ENCODE results near the gene CDYL2. TPM values are rescaled to one million over a fixed set of nuclear protein-coding genes. Genes with fewer than 3 reads are reported as not detected.

The CDYL2 gene
- total RNA-seq, 2 experiments from 2014 or later = 0.98 to 2.5 TPM

DNA sequence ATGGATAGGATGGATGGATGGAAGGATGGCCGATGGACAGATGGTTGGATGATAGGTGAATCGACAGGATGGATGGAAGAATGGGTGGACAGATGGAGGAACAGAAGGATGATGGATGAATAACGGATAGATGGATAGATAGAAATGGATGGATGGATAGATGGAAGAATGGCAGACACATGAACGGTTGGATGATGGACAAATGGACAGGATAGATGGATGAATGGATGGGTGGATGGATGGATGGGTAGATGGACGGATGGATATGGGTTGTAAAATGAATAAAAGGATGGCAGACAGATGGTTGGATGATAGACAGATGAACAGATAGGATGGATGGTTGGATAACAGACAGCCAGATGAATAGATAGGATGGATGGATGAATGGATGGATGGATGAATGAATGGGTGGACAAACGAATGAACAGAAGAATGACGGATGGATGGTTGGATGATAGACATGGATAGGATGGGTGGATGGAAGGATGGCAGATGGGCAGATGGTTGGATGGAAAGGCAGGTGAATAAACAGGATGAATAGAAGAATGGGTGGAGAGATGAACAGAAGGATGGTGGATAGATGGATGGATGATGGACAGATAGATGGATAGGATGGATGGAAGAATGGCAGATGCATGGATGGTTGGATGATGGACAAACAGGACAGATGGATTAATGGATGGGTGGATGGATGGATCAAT, 207.7 kb downstream of the CDYL2 start:
- H4K20me1 ChIP-seq (ENCODE audit: insufficient read depth, low read length) = no peaks in the 10 kb centered on the region
- TF ChIP-seq EZH2phosphoT487 (IDR thresholded peaks at IDR 0.05; ENCODE audit: borderline replicate concordance, low read depth, low read length) = no peak
- TF ChIP-seq, protein P1, sequence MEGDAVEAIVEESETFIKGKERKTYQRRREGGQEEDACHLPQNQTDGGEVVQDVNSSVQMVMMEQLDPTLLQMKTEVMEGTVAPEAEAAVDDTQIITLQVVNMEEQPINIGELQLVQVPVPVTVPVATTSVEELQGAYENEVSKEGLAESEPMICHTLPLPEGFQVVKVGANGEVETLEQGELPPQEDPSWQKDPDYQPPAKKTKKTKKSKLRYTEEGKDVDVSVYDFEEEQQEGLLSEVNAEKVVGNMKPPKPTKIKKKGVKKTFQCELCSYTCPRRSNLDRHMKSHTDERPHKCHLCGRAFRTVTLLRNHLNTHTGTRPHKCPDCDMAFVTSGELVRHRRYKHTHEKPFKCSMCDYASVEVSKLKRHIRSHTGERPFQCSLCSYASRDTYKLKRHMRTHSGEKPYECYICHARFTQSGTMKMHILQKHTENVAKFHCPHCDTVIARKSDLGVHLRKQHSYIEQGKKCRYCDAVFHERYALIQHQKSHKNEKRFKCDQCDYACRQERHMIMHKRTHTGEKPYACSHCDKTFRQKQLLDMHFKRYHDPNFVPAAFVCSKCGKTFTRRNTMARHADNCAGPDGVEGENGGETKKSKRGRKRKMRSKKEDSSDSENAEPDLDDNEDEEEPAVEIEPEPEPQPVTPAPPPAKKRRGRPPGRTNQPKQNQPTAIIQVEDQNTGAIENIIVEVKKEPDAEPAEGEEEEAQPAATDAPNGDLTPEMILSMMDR (conservative IDR thresholded peaks at IDR 0.05; ENCODE audit: low read length) = no peak
- H2AFZ ChIP-seq (ENCODE audit: low read length) = no peak overlapping the region
- ChIA-PET POLR2A (no interaction called here), CTCF (ENCODE audit: unreplicated experiment) (no interaction called here)
- H3K9me3 ChIP-seq (ENCODE audit: low read length) = no peaks in the 10 kb centered on the region
- no TSS peak for BruUV-seq (replicated peaks)
- H3K36me3 ChIP-seq (ENCODE audit: insufficient read depth, low read length) = no peaks in the 10 kb centered on the region
- no peak overlapping the region for H3K4me2 ChIP-seq (ENCODE audit: low read length)
- intact Hi-C loops (cut with micrococcal nuclease; ENCODE audit: unreplicated experiment) = no loop called here
- DNase-seq (ENCODE audit: low spot score) = no peak
- no peak overlapping the region for H3K4me3 ChIP-seq (ENCODE audit: low read depth, low read length, poor library complexity, severe bottlenecking)
- no peaks in the 10 kb centered on the region for H3K4me1 ChIP-seq (ENCODE audit: insufficient read depth, low read length, poor library complexity, severe bottlenecking)
- no peaks in the 10 kb centered on the region; the same call in 1 of the 2 replicates for H3K9me2 ChIP-seq (ENCODE audit: insufficient read depth, low read length)
- no peaks in the 10 kb centered on the region for H3K79me2 ChIP-seq (ENCODE audit: insufficient read depth, low read depth, low read length)
- H3K27ac ChIP-seq (ENCODE audit: low read depth, low read length, poor library complexity, severe bottlenecking) = no peak overlapping the region

- no peak overlapping the region for H3K4me2 ChIP-seq (ENCODE audit: low read length)
- no peaks in the 10 kb centered on the region for H3K9me3 ChIP-seq (ENCODE audit: low read length)
- POLR2A ChIA-PET = no interaction called here
- intact Hi-C loops (cut with micrococcal nuclease; ENCODE audit: unreplicated experiment) = no loop called here
- no peak overlapping the region for H2AFZ ChIP-seq (ENCODE audit: low read length)
- H4K20me1 ChIP-seq (ENCODE audit: insufficient read depth, low read length) = no peaks in the 10 kb centered on the region
- TF ChIP-seq EZH2phosphoT487 (IDR thresholded peaks at IDR 0.05; ENCODE audit: borderline replicate concordance, low read depth, low read length) = no peak
- TF ChIP-seq, protein P1 (conservative IDR thresholded peaks at IDR 0.05; ENCODE audit: low read length) = no peak
- no peaks in the 10 kb centered on the region for H3K4me1 ChIP-seq (ENCODE audit: insufficient read depth, low read length, poor library complexity, severe bottlenecking)
- no peak overlapping the region for H3K4me3 ChIP-seq (ENCODE audit: low read depth, low read length, poor library complexity, severe bottlenecking)
- no peak for DNase-seq (ENCODE audit: low spot score)
- CTCF ChIA-PET (ENCODE audit: unreplicated experiment) = no interaction called here
- H3K27ac ChIP-seq (ENCODE audit: low read depth, low read length, poor library complexity, severe bottlenecking) = no peak overlapping the region
- no peaks in the 10 kb centered on the region for H3K36me3 ChIP-seq (ENCODE audit: insufficient read depth, low read length)
- no peaks in the 10 kb centered on the region for H3K79me2 ChIP-seq (ENCODE audit: insufficient read depth, low read depth, low read length)
- BruUV-seq (replicated peaks) = no TSS peak
- H3K9me2 ChIP-seq (ENCODE audit: insufficient read depth, low read length) = no peaks in the 10 kb centered on the region
Measured at GRCh38 chr16:80594756-80595155, 209.6 kb downstream of the CDYL2 start.

GRCh38 chr16:80592273-80592672, 212.1 kb downstream of the CDYL2 start:
- Histone ChIP-seq H3K36me3 (ENCODE audit: insufficient read depth, low read length) (no peaks in the 10 kb centered on the region), H3K79me2 (ENCODE audit: insufficient read depth, low read depth, low read length) (no peaks in the 10 kb centered on the region), H4K20me1 (ENCODE audit: insufficient read depth, low read length) (no peaks in the 10 kb centered on the region), H3K27ac (ENCODE audit: low read depth, low read length, poor library complexity, severe bottlenecking) (no peak overlapping the region), H3K4me2 (ENCODE audit: low read length) (no peak overlapping the region), H3K4me1 (ENCODE audit: insufficient read depth, low read length, poor library complexity, severe bottlenecking) (no peaks in the 10 kb centered on the region), H3K9me3 (ENCODE audit: low read length) (no peaks in the 10 kb centered on the region), H2AFZ (ENCODE audit: low read length) (no peak overlapping the region), H3K9me2 (ENCODE audit: insufficient read depth, low read length) (no peaks in the 10 kb centered on the region), H3K4me3 (ENCODE audit: low read depth, low read length, poor library complexity, severe bottlenecking) (no peak overlapping the region)
- intact Hi-C loops (cut with micrococcal nuclease; ENCODE audit: unreplicated experiment) = no loop called here
- ChIA-PET POLR2A (no interaction called here), CTCF (ENCODE audit: unreplicated experiment) (no interaction called here)
- no TSS peak for BruUV-seq (replicated peaks)
- TF ChIP-seq, protein P1 (conservative IDR thresholded peaks at IDR 0.05; ENCODE audit: low read length) = no peak
- no peak for TF ChIP-seq EZH2phosphoT487 (IDR thresholded peaks at IDR 0.05; ENCODE audit: borderline replicate concordance, low read depth, low read length)
- no peak for DNase-seq (ENCODE audit: low spot score)
